MM.1S (cell line): ENCODE results near the gene ATG2B.

Experiments used
- EZH2 ChIP-seq: fragments of 300-600 bp; sonication (generic); optimal IDR thresholded peaks from 2 replicates; pipeline ENCODE3; 2017; ENCODE audit warnings: low read depth, mild to moderate bottlenecking, antibody characterized with exemption, low read length, mixed read lengths
- EZH2phosphoT487 ChIP-seq: fragments of 300-600 bp; sonication (generic); IDR thresholded peaks from 2 replicates; pipeline ENCODE4 v1.6.1; 2018; ENCODE audit warnings: antibody characterized with exemption, low read length
- TF ChIP-seq, protein P1 (sequence below): fragments of 300-600 bp; sonication (generic); IDR thresholded peaks from 2 replicates; pipeline ENCODE4 v1.5.1; 2016; ENCODE audit warnings: antibody characterized with exemption, low read length, mixed read lengths

DNA sequence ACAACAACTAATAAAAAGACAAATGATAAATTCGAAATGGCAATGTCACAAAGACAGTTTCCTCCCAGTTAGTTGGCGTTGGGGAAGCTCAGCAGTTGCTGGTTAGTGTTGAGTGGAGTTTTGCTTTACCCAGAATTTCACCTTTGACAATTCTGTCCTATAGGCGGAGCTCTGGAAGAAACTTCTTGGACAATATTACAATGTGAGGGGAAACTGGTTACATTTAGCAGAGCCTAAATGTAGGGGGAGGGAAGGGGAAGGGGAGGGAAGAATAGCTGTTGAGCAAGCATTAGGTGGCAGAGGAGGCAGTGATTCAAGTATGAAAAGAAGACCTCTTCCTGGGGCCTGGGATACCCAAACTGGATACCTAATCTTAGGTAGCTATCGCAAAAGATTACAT, 55.7 kb downstream of the ATG2B start:
- TF ChIP-seq, protein P1, sequence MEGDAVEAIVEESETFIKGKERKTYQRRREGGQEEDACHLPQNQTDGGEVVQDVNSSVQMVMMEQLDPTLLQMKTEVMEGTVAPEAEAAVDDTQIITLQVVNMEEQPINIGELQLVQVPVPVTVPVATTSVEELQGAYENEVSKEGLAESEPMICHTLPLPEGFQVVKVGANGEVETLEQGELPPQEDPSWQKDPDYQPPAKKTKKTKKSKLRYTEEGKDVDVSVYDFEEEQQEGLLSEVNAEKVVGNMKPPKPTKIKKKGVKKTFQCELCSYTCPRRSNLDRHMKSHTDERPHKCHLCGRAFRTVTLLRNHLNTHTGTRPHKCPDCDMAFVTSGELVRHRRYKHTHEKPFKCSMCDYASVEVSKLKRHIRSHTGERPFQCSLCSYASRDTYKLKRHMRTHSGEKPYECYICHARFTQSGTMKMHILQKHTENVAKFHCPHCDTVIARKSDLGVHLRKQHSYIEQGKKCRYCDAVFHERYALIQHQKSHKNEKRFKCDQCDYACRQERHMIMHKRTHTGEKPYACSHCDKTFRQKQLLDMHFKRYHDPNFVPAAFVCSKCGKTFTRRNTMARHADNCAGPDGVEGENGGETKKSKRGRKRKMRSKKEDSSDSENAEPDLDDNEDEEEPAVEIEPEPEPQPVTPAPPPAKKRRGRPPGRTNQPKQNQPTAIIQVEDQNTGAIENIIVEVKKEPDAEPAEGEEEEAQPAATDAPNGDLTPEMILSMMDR: no peak
- no peak for TF ChIP-seq EZH2
- no peak for TF ChIP-seq EZH2phosphoT487
